Caco-2 (cell line): ENCODE data around the gene ADCY10. TPM values are rescaled to one million over a fixed set of nuclear protein-coding genes. Genes with fewer than 3 reads are reported as not detected.

Experiments used
- BruUV-seq: library from RNA; stranded (reverse); fragments of 400-500 nt; replicated peaks from 2 replicates; lab custom pipeline; 2021; lab: Mats Ljungman, UMichigan
- CTCF ChIA-PET: fragments of 300-600 bp; sonication (Branson Sonifier 250); formaldehyde crosslinking; loops from one replicate; lab custom pipeline; 2022; ENCODE audit warnings: antibody characterized with exemption; lab: Charles Lee
- POLR2A ChIA-PET: fragments of 300-600 bp; sonication (Branson Sonifier 250); formaldehyde crosslinking; loops from one replicate; lab custom pipeline; 2022; ENCODE audit warnings: antibody characterized with exemption; lab: Charles Lee
- DNase-seq, 2 experiments: peaks; one replicate each; pipeline versions ENCODE4 v3.0.0 to v3.0.0-alpha.2; 2020 to 2022
- H3K27me3 ChIP-seq: replicated peaks from 2 replicates; pipeline ENCODE4 v1.6.0; 2011; ENCODE audit warnings: low read length; ENCODE audit not compliant: control insufficient read depth, insufficient read depth
- H3K36me3 ChIP-seq: 2 replicates; pipeline ENCODE4 v1.5.1; 2011; ENCODE audit warnings: low read length; ENCODE audit not compliant: control insufficient read depth, insufficient read depth
- H3K4me1 ChIP-seq: fragments of 250-450 bp; sonication (Bioruptor Pico); 2 replicates; pipeline ENCODE4 v1.5.1; 2020; ENCODE audit warnings: mild to moderate bottlenecking
- H3K4me3 ChIP-seq: 2 replicates; pipeline ENCODE4 v1.5.1; 2011; ENCODE audit warnings: low read depth, mild to moderate bottlenecking, control low read depth, low read length
- H3K9me3 ChIP-seq: fragments of 250-450 bp; sonication (Bioruptor Pico); 2 replicates; pipeline ENCODE4 v1.5.1; 2020; ENCODE audit warnings: mild to moderate bottlenecking, moderate library complexity
- H3K27ac Mint-ChIP-seq: one replicate; pipeline ENCODE4 v1.8.0; 2022; ENCODE audit warnings: mixed read lengths; ENCODE audit not compliant: unreplicated experiment
- H3K27me3 Mint-ChIP-seq: one replicate; pipeline ENCODE4 v1.8.0; 2022; ENCODE audit warnings: mixed read lengths; ENCODE audit not compliant: insufficient read depth, unreplicated experiment
- H3K36me3 Mint-ChIP-seq: one replicate; pipeline ENCODE4 v1.8.0; 2022; ENCODE audit warnings: mild to moderate bottlenecking, mixed read lengths; ENCODE audit not compliant: insufficient read depth, unreplicated experiment
- H3K4me1 Mint-ChIP-seq: one replicate; pipeline ENCODE4 v1.8.0; 2022; ENCODE audit warnings: low read depth, mixed read lengths; ENCODE audit not compliant: unreplicated experiment
- H3K4me3 Mint-ChIP-seq: one replicate; pipeline ENCODE4 v1.8.0; 2022; ENCODE audit warnings: mild to moderate bottlenecking, moderate library complexity, mixed read lengths; ENCODE audit not compliant: unreplicated experiment
- H3K9me3 Mint-ChIP-seq: one replicate; pipeline ENCODE4 v1.8.0; 2022; ENCODE audit warnings: mixed read lengths; ENCODE audit not compliant: unreplicated experiment
- intact Hi-C: fragments of 100-400 bp; cut with micrococcal nuclease; formaldehyde crosslinking; loops from one replicate; pipeline ENCODE4 v1.10.0; 2022; ENCODE audit not compliant: unreplicated experiment
- total RNA-seq: library from RNA; stranded (reverse); gene quantifications from 2 replicates; pipeline ENCODE4 v1.2.3, GENCODE V29; 2022
- TF ChIP-seq, protein P1 (sequence below), 2 experiments: fragments of 200-600 bp in 1 of 2; IDR thresholded peaks; 1 replicate in 1 of 2; 2 replicates in 1 of 2; pipeline versions ENCODE4 v1.5.1 to v1.8.0; 2011 to 2022; ENCODE audit warnings: antibody characterized with exemption in 1 of 2, control low read depth in 1 of 2, inconsistent platforms in 1 of 2, low read depth in 1 of 2, low read length in 1 of 2, mild to moderate bottlenecking in 1 of 2, moderate library complexity in 1 of 2; ENCODE audit not compliant: insufficient read depth in 1 of 2, severe bottlenecking in 1 of 2, unreplicated experiment in 1 of 2

Gene ADCY10
- total RNA-seq, 1 experiment from 2014 or later = 1.7 TPM

DNA sequence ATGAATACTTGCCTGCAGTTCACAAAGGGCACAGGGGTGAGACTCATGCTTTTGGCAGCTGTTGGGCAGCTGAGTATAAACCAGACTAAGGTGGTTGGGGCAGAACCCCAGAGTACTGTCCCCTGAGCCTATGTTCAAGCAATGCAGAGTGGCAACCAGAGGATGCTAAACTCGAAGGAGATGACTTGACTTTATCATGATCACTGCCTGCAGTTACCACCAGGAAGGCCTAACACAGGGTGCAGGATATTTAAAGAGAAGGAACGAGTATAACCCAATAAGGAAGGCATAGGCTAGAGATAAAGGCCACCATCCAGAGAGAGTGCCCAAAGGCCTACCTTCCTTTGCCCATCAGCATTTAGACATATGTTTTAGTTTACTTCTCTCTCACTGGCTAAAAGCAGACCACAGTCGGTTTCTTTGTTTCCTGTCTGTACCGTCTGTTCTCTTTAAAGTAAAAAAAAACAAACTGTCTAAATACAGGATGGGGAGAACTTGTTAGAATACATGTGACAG lies 108.8 kb downstream of the ADCY10 start:
- Histone ChIP-seq H3K36me3 (no peaks in the 10 kb centered on the region; the same call in 1 of the 2 replicates), H3K4me1 (peaks cover 23% of the 10 kb centered on the region), H3K9me3 (no peaks in the 10 kb centered on the region), H3K4me3 (no peak overlapping the region), H3K27me3 (no peaks in the 10 kb centered on the region)
- H3K27me3 Mint-ChIP-seq = no peaks in the 10 kb centered on the region
- DNase-seq = no peak
- intact Hi-C loops = no loop called here
- ChIA-PET POLR2A (no interaction called here), CTCF (no interaction called here)
- no TSS peak for BruUV-seq
- TF ChIP-seq, protein P1, sequence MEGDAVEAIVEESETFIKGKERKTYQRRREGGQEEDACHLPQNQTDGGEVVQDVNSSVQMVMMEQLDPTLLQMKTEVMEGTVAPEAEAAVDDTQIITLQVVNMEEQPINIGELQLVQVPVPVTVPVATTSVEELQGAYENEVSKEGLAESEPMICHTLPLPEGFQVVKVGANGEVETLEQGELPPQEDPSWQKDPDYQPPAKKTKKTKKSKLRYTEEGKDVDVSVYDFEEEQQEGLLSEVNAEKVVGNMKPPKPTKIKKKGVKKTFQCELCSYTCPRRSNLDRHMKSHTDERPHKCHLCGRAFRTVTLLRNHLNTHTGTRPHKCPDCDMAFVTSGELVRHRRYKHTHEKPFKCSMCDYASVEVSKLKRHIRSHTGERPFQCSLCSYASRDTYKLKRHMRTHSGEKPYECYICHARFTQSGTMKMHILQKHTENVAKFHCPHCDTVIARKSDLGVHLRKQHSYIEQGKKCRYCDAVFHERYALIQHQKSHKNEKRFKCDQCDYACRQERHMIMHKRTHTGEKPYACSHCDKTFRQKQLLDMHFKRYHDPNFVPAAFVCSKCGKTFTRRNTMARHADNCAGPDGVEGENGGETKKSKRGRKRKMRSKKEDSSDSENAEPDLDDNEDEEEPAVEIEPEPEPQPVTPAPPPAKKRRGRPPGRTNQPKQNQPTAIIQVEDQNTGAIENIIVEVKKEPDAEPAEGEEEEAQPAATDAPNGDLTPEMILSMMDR (IDR thresholded peaks at IDR 0.05; ENCODE audit: insufficient read depth in 1 of 2, low read depth in 1 of 2, low read length in 1 of 2, severe bottlenecking in 1 of 2, unreplicated experiment in 1 of 2) = no peak
- peaks cover 41% of the 10 kb centered on the region for H3K4me1 Mint-ChIP-seq
- H3K36me3 Mint-ChIP-seq = peaks cover 65% of the 10 kb centered on the region
- H3K9me3 Mint-ChIP-seq = no peaks in the 10 kb centered on the region
- peak overlapping the region; percentile 76 for H3K27ac Mint-ChIP-seq
- no peak overlapping the region for H3K4me3 Mint-ChIP-seq

DNA sequence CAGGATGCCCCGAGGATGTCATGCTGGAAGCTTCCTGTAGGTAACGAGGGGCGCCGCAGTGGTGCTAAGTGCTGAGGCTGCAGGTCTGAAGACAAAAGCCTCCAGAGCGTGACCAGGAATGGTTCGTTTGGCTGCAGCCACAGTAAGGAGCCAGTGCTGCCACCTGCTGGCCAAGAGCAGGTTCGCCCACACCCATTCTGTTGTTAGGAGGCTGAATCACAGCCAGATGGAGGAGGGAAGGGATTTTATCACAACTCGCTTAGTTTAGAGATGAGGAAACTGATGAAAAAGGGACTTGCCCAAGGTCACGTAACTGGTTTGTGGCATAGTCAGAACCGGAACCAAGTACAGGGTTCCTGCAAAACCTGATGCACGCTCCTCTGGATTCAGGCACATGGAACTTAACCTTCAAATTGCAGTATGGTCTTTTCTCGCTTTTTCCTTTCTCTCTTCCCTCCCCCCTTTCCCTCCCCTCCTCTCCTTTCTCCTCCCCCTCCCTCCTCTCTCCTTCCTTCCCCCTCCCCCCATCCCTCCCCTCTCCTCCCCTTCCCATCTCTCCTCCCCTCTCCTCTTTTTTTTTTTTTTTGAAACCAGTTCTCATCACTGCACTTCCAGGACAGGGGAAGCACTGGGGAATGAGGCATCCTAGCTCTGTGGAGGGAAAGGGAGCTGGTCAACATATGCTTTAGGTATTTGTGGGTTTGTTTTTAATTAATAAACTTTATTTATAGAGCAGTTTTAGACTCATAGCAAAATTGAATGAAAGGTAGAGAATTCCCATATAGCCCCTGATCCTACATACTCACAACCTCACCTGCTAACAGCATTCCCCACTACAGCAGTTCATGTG lies 110.4 kb downstream of the ADCY10 start:
- no peaks in the 10 kb centered on the region for H3K9me3 Mint-ChIP-seq
- peak overlapping the region; percentile 45 for H3K27ac Mint-ChIP-seq
- H3K4me3 Mint-ChIP-seq = peak overlapping the region; percentile 35
- H3K36me3 Mint-ChIP-seq = peaks cover 78% of the 10 kb centered on the region
- peak; percentile 90 to 91 for DNase-seq
- ChIA-PET POLR2A (no interaction called here), CTCF (interaction anchor here (0.5 kb wide), 1 partner anchor 243 kb away, joined by 3 read pairs; no protein-coding TSS in a partner anchor)
- Histone ChIP-seq H3K9me3 (no peaks in the 10 kb centered on the region), H3K36me3 (no peaks in the 10 kb centered on the region; the same call in 1 of the 2 replicates), H3K4me3 (no peak overlapping the region), H3K4me1 (peaks cover 32% of the 10 kb centered on the region), H3K27me3 (no peaks in the 10 kb centered on the region)
- intact Hi-C loops = loop anchor here (1.0 to 5.0 kb wide), 6 partner anchors 64 to 279 kb away; partner anchors contain the start of gene MPZL1
- peaks cover 46% of the 10 kb centered on the region for H3K4me1 Mint-ChIP-seq
- no peaks in the 10 kb centered on the region for H3K27me3 Mint-ChIP-seq
- BruUV-seq = no TSS peak
- TF ChIP-seq, protein P1 (IDR thresholded peaks at IDR 0.05; ENCODE audit: insufficient read depth in 1 of 2, low read depth in 1 of 2, low read length in 1 of 2, severe bottlenecking in 1 of 2, unreplicated experiment in 1 of 2) = peak; percentile 86 to 87

- Mint-ChIP-seq H3K36me3 (peaks cover 81% of the 10 kb centered on the region), H3K4me1 (peaks cover 53% of the 10 kb centered on the region), H3K27ac (no peak overlapping the region), H3K27me3 (no peaks in the 10 kb centered on the region), H3K9me3 (no peaks in the 10 kb centered on the region), H3K4me3 (no peak overlapping the region)
- H3K36me3 ChIP-seq = no peaks in the 10 kb centered on the region; the same call in 1 of the 2 replicates
- no TSS peak for BruUV-seq
- TF ChIP-seq, protein P1 (IDR thresholded peaks at IDR 0.05; ENCODE audit: insufficient read depth in 1 of 2, low read depth in 1 of 2, low read length in 1 of 2, severe bottlenecking in 1 of 2, unreplicated experiment in 1 of 2) = no peak
- peaks cover 46% of the 10 kb centered on the region for H3K4me1 ChIP-seq
- H3K27me3 ChIP-seq = no peaks in the 10 kb centered on the region
- H3K4me3 ChIP-seq = no peak overlapping the region
- H3K9me3 ChIP-seq = no peaks in the 10 kb centered on the region
- ChIA-PET POLR2A (no interaction called here), CTCF (no interaction called here)
- intact Hi-C loops = loop anchor here (2.0 to 5.0 kb wide), 2 partner anchors 65 to 281 kb away; no protein-coding TSS in a partner anchor
- DNase-seq = no peak
Measured at GRCh38 chr1:167802235-167802634, 111.7 kb downstream of the ADCY10 start.
